HL-60/S4 (cell line): ENCODE data around the gene C19orf25.
"Not testable (repeated sequence)": the region's sequence is repeated elsewhere in the genome, so short reads cannot be mapped to it uniquely, and the experiment has no call there.

ENCODE experiments used
- in situ Hi-C: fragments of 300-500 bp; cut with MboI; formaldehyde crosslinking; loops from 2 replicates; pipeline ENCODE4 v1.14.3; 2022; ENCODE audit warnings: low sequenced_read_pairs

The C19orf25 gene

DNA sequence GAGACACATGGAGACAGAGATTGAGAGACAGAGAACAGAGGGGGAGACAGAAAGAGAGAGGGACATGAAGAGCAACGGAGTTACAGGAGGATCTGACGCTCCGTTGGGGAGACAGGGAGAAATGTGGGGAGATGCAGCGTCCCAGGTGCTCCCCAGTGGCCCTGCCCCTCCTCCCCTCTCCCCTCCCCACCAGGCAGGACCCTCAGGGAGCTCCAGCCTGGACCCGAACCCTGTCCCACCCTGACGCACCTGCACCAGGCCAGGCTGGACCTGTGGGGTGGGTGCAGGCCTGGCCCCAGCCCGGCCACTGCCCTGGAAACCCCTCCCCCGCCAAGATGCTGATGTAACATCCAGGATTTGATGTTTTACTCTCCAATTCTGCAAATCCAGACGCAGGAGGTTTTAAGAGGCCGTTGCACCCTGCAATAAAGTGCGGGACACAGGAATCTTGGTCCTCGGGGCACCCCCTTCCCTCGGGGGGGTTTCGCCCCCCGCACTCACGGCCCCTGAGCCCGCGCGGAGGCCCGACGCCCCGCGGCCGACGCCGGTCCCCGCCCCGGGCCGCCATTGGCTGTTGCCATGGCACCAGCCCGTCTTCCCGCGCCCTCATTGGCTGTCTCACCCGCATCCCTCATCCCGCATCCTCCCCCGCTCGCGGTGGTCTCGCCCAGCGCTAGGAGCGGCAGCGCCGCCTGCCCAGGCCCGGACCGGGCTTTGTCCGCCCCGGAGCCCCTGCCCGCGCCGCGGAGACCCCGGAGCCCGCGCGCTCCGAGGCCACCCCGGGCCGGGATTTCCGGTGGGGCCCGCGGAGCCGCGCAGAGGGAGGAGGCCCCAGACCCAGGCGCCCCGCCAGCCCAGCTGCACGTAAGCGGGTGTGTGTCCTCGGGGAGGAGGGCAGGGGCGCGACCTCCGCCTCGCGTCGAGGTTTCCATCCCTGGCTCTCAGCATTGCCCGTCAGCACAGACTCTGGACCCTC, 29.3 kb downstream of the C19orf25 start, which contains the start of gene APC2:
TSS of gene APC2 (plus strand) at position 655 of the 976 bp plus-strand sequence. CDS start 2,881 bp downstream, outside the sequence.
- in situ Hi-C loops, result no loop called here

GRCh38 chr19:1447944-1448343, 31.1 kb downstream of the C19orf25 start:
- in situ Hi-C loops, result no loop called here

- in situ Hi-C loops, result no loop called here
Observed at GRCh38 chr19:1447504-1447903, 31.5 kb downstream of the C19orf25 start.

DNA sequence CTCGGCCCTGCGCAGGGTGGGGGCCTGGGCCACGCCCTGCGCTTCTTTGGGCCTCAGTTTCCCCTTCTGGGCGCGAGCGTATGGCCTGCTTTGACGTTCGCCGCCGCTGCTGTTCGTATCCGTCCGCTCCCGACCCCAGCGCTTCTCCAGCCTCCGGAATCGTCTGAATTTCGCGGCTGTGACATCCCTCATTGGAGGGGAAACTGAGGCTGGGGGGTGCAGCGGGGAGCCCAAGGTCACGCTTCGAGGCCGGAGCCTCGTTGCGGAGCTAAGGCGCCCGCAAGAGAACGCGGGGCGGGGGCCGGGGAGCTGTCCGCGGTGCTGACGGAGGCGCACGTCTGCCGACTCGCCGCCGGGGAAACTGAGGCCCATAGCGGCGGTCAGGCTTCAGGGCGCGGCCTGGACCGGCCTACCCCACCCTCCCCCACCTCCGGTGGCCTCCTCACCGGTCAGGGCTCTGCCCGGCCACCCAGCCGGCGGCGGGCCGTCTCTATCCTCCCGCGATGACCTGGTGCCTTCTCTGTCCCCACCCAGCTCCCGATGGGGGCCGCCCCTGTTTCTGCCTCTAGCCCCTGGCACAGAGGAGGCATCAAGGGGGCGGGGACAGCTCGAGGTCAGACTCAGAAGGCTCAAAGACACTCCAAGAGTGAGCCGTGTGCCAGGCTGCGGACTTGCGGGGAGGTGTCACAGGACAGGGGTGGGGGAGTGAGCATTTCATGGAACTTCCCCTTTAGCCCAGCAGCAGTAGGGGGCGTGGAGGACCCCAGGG, 32.1 kb downstream of the C19orf25 start:
- in situ Hi-C loops, result no loop called here

GRCh38 chr19:1445932-1446712, 32.9 kb downstream of the C19orf25 start:
- in situ Hi-C loops, result no loop called here

- in situ Hi-C loops, result no loop called here
Observed at GRCh38 chr19:1445185-1445931, 33.7 kb downstream of the C19orf25 start.

GRCh38 chr19:1441677-1442438, 37.2 kb downstream of the C19orf25 start:
- in situ Hi-C loops, result no loop called here

DNA sequence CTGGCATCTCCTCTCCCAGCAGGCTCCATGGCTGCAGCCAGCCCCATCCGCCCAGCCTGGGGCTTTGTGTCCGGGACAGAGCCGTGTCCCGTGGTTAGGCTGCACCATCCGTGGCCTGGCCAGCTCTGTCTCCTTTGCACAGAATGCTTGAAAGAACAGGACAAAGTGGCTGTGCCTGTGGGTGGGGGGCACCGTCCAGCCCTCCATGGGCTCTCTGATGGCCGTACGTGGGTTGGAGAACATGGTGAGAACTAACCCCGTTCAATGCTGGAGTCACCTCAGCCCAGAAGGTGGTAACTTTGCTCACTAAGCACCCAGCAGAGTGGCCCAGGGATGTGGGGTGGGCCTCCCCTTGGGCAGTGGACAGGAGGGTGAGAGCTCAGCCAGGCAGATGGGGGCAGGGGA, 38.0 kb downstream of the C19orf25 start:
- in situ Hi-C loops, result no loop called here

- in situ Hi-C loops, result no loop called here
Observed at GRCh38 chr19:1440418-1440801, 38.6 kb downstream of the C19orf25 start.

DNA sequence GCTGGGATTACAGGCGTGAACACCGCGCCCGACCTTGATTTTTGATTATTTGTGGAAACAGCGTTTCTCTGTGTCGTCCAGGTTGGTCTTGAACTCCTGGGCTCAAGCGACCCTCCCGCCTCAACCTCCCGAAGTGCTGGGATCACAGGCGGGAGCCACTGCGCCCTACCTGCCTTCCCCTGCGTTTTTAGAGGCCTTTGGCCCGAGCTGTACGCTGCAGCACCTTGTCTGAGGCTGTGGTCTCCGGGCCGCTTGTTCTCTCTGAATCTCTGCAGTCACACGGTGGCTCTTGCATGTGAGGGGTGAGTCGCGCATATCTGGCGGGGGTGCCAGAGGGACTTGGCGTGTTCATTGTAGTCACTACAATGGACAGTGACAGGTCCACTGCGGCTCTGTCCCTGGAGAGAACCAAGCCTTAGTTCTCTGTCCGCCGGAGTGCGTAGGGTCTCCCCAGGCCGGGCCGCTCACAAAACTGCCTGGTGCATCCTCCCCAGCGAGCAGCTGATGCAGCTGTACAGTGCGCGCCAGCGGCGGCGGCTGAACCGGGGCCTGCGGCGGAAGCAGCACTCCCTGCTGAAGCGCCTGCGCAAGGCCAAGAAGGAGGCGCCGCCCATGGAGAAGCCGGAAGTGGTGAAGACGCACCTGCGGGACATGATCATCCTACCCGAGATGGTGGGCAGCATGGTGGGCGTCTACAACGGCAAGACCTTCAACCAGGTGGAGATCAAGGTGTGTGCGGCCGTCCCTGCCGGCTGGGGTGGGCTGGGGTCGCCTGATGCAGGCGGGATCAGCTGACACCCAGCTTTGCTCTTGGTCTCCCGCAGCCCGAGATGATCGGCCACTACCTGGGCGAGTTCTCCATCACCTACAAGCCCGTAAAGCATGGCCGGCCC, 39.2 kb downstream of the C19orf25 start:
- in situ Hi-C loops, result not testable (repeated sequence)

- in situ Hi-C loops, result no loop called here
Observed at GRCh38 chr19:1438933-1439354, 40.1 kb downstream of the C19orf25 start.

- in situ Hi-C loops, result no loop called here
Observed at GRCh38 chr19:1438035-1438932, 40.7 kb downstream of the C19orf25 start, which contains the start of gene RPS15. TSS of gene RPS15 (plus strand) at chr19:1438396. CDS start at chr19:1438426, 30 bp downstream.

DNA sequence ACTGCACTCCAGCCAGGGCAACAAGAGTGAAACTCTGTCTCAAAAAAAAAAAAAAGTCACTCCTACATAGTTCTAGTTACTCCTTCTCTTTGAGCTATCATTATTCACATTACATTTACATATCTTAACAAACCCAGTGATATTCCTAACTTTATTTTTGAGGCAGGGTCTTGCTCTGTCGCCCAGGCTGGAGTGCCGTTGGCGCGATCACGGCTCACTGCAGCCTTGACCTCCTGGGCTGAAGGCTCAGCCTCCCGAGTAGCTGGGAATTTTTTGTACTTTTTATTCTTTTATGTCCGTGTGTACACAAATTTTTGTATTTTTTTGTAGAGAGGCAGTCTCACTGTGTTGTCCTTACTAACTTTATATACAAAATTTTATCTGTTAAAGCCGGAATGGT, 41.4 kb downstream of the C19orf25 start:
- in situ Hi-C loops, result no loop called here

DNA sequence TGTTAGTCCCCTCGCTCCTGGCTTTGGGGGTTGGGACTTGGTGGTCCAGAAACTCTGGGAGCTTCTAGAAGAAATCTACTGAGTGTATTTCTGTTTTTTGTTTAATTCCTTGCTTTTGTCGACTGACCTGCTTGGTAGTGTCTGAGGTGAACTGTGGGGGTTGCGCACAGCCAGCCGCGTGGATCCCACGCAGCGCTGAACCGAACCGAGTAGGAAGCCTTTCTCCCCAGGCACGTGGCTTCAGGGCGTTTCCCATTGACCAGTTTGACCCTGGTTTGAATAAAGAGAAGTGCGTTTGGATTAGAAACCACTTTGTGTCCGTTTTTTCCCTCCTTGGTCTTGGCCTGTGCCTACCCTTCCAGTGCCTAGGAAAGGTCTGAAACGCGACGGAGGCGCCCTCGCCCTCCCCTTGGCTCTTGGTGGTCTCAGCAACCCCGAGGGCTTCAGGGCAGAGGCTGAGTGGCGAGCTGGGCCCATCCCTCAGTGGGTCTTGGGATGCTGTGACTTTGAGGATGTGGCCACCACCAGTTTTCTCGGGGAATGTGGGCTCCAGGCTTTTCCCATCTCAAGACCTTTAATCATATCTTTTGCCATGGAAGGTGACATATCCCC, 43.5 kb downstream of the C19orf25 start:
- in situ Hi-C loops, result no loop called here

- in situ Hi-C loops, result no loop called here
Observed at GRCh38 chr19:1434577-1435060, 44.4 kb downstream of the C19orf25 start.

DNA sequence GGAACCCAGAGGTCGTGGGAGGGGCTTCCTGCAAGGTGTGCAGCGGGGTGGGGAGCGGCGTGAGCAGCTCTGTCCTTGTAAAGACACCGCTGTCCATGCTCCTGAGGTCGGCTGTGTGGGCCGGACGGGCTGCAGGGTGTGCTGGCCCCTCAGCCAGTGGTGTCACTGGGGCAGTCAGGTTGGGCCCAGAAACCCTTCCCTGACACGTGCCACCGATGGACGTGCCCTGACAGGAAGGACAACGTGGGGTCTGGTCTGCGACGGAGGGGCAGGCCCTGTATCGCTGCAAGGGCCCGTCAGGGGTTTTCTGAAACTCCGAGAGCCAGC, 45.0 kb downstream of the C19orf25 start:
- in situ Hi-C loops, result no loop called here
